SK-MEL-5 (cell line): Measurements from ENCODE around the gene PCBD1. TPM values are rescaled to one million over a fixed set of nuclear protein-coding genes. Genes with fewer than 3 reads are reported as not detected.

ENCODE experiments used
- DNase-seq: peaks from one replicate; pipeline ENCODE4 v3.0.0-alpha.2; 2016; ENCODE audit warnings: low read depth, low spot score
- in situ Hi-C: cut with HindIII; loops from 2 replicates; pipeline ENCODE4 v1.10.0; 2016; ENCODE audit warnings: low sequenced_read_pairs, high pct_unique_total_duplicates, low pct_unique_long_range_greater_than_20kb
- total RNA-seq: library from RNA; depleted of rRNA; stranded (reverse); fragments of >200 nt; shearing (Covaris generic); gene quantifications from 2 replicates; pipeline ENCODE4 v1.2.3, GENCODE V29; 2014

Gene PCBD1
- total RNA-seq, 1 experiment from 2014 or later, result 60.3 TPM

- in situ Hi-C loops, result no loop called here
- no peak for DNase-seq
Observed at GRCh38 chr10:70907637-70908405, 19.5 kb upstream of the PCBD1 start.

- in situ Hi-C loops, result no loop called here
- no peak for DNase-seq
Observed at GRCh38 chr10:70906953-70907636, 18.7 kb upstream of the PCBD1 start.

- in situ Hi-C loops, result no loop called here
Observed at GRCh38 chr10:70906031-70906783, 17.8 kb upstream of the PCBD1 start.

GRCh38 chr10:70905071-70906021 lies 17.0 kb upstream of the PCBD1 start:
- in situ Hi-C loops, result no loop called here
- no peak for DNase-seq

More at GRCh38 chr10:70906031-70906783, 17.8 kb upstream of the PCBD1 start:
- DNase-seq, result no peak

GRCh38 chr10:70903262-70903921 lies 15.0 kb upstream of the PCBD1 start:
- in situ Hi-C loops, result no loop called here
- peak; percentile 52 for DNase-seq

GRCh38 chr10:70902661-70903261 lies 14.4 kb upstream of the PCBD1 start:
- in situ Hi-C loops, result no loop called here
- DNase-seq, result peak; percentile 20

GRCh38 chr10:70901276-70901878 lies 13.0 kb upstream of the PCBD1 start:
- DNase-seq, result no peak
- in situ Hi-C loops, result no loop called here

- in situ Hi-C loops, result no loop called here
Observed at GRCh38 chr10:70899096-70899495, 10.7 kb upstream of the PCBD1 start.

GRCh38 chr10:70898687-70899086 lies 10.3 kb upstream of the PCBD1 start:
- DNase-seq, result no peak
- in situ Hi-C loops, result no loop called here

More at GRCh38 chr10:70899096-70899495, 10.7 kb upstream of the PCBD1 start:
- DNase-seq, result no peak

- no peak for DNase-seq
- in situ Hi-C loops, result no loop called here
Observed at GRCh38 chr10:70896551-70896950, 8.2 kb upstream of the PCBD1 start.

- no peak for DNase-seq
- in situ Hi-C loops, result no loop called here
Observed at GRCh38 chr10:70894416-70894815, 6.1 kb upstream of the PCBD1 start.

- in situ Hi-C loops, result no loop called here
Observed at GRCh38 chr10:70893227-70894006, 5.1 kb upstream of the PCBD1 start.

GRCh38 chr10:70892631-70893030 lies 4.3 kb upstream of the PCBD1 start:
- in situ Hi-C loops, result no loop called here
- DNase-seq, result no peak

More at GRCh38 chr10:70893227-70894006, 5.1 kb upstream of the PCBD1 start:
- no peak for DNase-seq

GRCh38 chr10:70891627-70892026 lies 3.3 kb upstream of the PCBD1 start:
- in situ Hi-C loops, result no loop called here
- no peak for DNase-seq

GRCh38 chr10:70890917-70891431 lies 2.6 kb upstream of the PCBD1 start:
- in situ Hi-C loops, result no loop called here
- DNase-seq, result no peak
